Type B pancreatic cell (in vitro differentiated cells): Measurements from ENCODE around the gene ANKRD33B. TPM values are rescaled to one million over a fixed set of nuclear protein-coding genes. Genes with fewer than 3 reads are reported as not detected.
"Not testable (repeated sequence)": the region's sequence is repeated elsewhere in the genome, so short reads cannot be mapped to it uniquely, and the experiment has no call there.

Experiments
- DNase-seq: peaks from one replicate; pipeline ENCODE4 v3.0.0; 2021; ENCODE audit warnings: mixed read lengths; ENCODE audit not compliant: unreplicated experiment; ENCODE audit errors: extremely low spot score
- H3K27ac Mint-ChIP-seq: 2 replicates; pipeline ENCODE4 v1.8.0; 2021; ENCODE audit warnings: mild to moderate bottlenecking, mixed read lengths
- H3K27me3 Mint-ChIP-seq: 2 replicates; pipeline ENCODE4 v1.8.0; 2021; ENCODE audit warnings: mixed read lengths
- H3K36me3 Mint-ChIP-seq: 2 replicates; pipeline ENCODE4 v1.8.0; 2021; ENCODE audit warnings: mixed read lengths
- H3K4me1 Mint-ChIP-seq: one replicate; pipeline ENCODE4 v1.8.0; 2021; ENCODE audit warnings: mixed read lengths; ENCODE audit not compliant: unreplicated experiment
- H3K4me3 Mint-ChIP-seq: 2 replicates; pipeline ENCODE4 v1.8.0; 2021; ENCODE audit warnings: mild to moderate bottlenecking, mixed read lengths
- H3K9me3 Mint-ChIP-seq: 2 replicates; pipeline ENCODE4 v1.8.0; 2021; ENCODE audit warnings: mixed read lengths
- CTCF ChIP-seq: fragments of 200-600 bp; sonication (generic); conservative IDR thresholded peaks from 2 replicates; pipeline ENCODE4 v1.5.0; 2021; ENCODE audit warnings: antibody characterized with exemption, mild to moderate bottlenecking
- total RNA-seq: library from RNA; stranded (reverse); gene quantifications from 2 replicates; pipeline ENCODE4 v1.2.1, GENCODE V29; 2021; ENCODE audit warnings: low replicate concordance

ANKRD33B gene
- total RNA-seq, 1 donor from 2014 or later, result 3.4 TPM

- no peak for DNase-seq
- Mint-ChIP-seq H3K27ac (no peak overlapping the region), H3K4me1 (peaks cover 2% of the 10 kb centered on the region), H3K9me3 (no peaks in the 10 kb centered on the region), H3K4me3 (no peak overlapping the region), H3K36me3 (peaks cover 3% of the 10 kb centered on the region), H3K27me3 (peaks cover 20% of the 10 kb centered on the region)
- no peak for TF ChIP-seq CTCF
Observed at GRCh38 chr5:10636363-10637142, 72.7 kb downstream of the ANKRD33B start.

GRCh38 chr5:10637944-10638343, 74.1 kb downstream of the ANKRD33B start:
- peaks cover 20% of the 10 kb centered on the region for H3K27me3 Mint-ChIP-seq
- DNase-seq, result no peak
- no peaks in the 10 kb centered on the region for H3K4me1 Mint-ChIP-seq
- no peak overlapping the region for H3K4me3 Mint-ChIP-seq
- H3K36me3 Mint-ChIP-seq, result peaks cover 3% of the 10 kb centered on the region
- TF ChIP-seq CTCF, result no peak
- H3K27ac Mint-ChIP-seq, result no peak overlapping the region
- no peaks in the 10 kb centered on the region for H3K9me3 Mint-ChIP-seq

GRCh38 chr5:10638723-10639122, 74.9 kb downstream of the ANKRD33B start:
- H3K27ac Mint-ChIP-seq, H3K4me3 Mint-ChIP-seq, H3K4me1 Mint-ChIP-seq, DNase-seq, H3K36me3 Mint-ChIP-seq, H3K9me3 Mint-ChIP-seq: not testable (repeated sequence)
- peaks cover 20% of the 10 kb centered on the region for H3K27me3 Mint-ChIP-seq

- no peak for TF ChIP-seq CTCF
- H3K9me3 Mint-ChIP-seq, result no peaks in the 10 kb centered on the region
Observed at GRCh38 chr5:10639846-10640368, 76.0 kb downstream of the ANKRD33B start.

GRCh38 chr5:10642367-10642766, 78.5 kb downstream of the ANKRD33B start:
- no peaks in the 10 kb centered on the region for H3K4me1 Mint-ChIP-seq
- DNase-seq, result no peak
- TF ChIP-seq CTCF, result no peak
- peaks cover 3% of the 10 kb centered on the region for H3K36me3 Mint-ChIP-seq
- peaks cover 5% of the 10 kb centered on the region for H3K9me3 Mint-ChIP-seq
- no peak overlapping the region for H3K27ac Mint-ChIP-seq
- H3K4me3 Mint-ChIP-seq, result no peak overlapping the region
- peaks cover 17% of the 10 kb centered on the region for H3K27me3 Mint-ChIP-seq

More at GRCh38 chr5:10639846-10640368, 76.0 kb downstream of the ANKRD33B start:
- peaks cover 20% of the 10 kb centered on the region for H3K27me3 Mint-ChIP-seq
- no peak overlapping the region for H3K27ac Mint-ChIP-seq
- no peak for DNase-seq
- no peak overlapping the region for H3K4me3 Mint-ChIP-seq
- peaks cover 3% of the 10 kb centered on the region for H3K36me3 Mint-ChIP-seq
- H3K4me1 Mint-ChIP-seq, result no peaks in the 10 kb centered on the region

- Mint-ChIP-seq H3K4me1 (no peaks in the 10 kb centered on the region), H3K4me3 (no peak overlapping the region), H3K27ac (no peak overlapping the region), H3K27me3 (peaks cover 10% of the 10 kb centered on the region), H3K36me3 (no peaks in the 10 kb centered on the region), H3K9me3 (peaks cover 5% of the 10 kb centered on the region)
- no peak for DNase-seq
- no peak for TF ChIP-seq CTCF
Observed at GRCh38 chr5:10644192-10644591, 80.3 kb downstream of the ANKRD33B start.
